HepG2 (cell line): Measurements from ENCODE around the gene NFX1. TPM values are rescaled to one million over a fixed set of nuclear protein-coding genes. Genes with fewer than 3 reads are reported as not detected.

ENCODE experiments used
- AKAP8 ChIP-seq: sonication (generic); formaldehyde crosslinking; IDR thresholded peaks from 2 replicates; pipeline ENCODE4 v1.5.1; 2020; ENCODE audit warnings: mild to moderate bottlenecking, missing genetic modification reagents
- NFIB ChIP-seq: sonication (generic); formaldehyde crosslinking; IDR thresholded peaks from 2 replicates; pipeline ENCODE4 v1.9.0; 2021; ENCODE audit warnings: missing genetic modification reagents, mild to moderate bottlenecking, borderline replicate concordance
- POGZ ChIP-seq: sonication (generic); formaldehyde crosslinking; IDR thresholded peaks from 2 replicates; pipeline ENCODE4 v1.4.0; 2020; ENCODE audit warnings: mild to moderate bottlenecking, missing genetic modification reagents
- POLR2G ChIP-seq: fragments of 200-400 bp; formaldehyde crosslinking; IDR thresholded peaks from 2 replicates; pipeline ENCODE4 v1.6.1; 2018; ENCODE audit warnings: mild to moderate bottlenecking, low read depth, low read length, moderate library complexity
- PRDM15 ChIP-seq: sonication (generic); formaldehyde crosslinking; IDR thresholded peaks from 2 replicates; pipeline ENCODE4 v1.4.0; 2020; ENCODE audit warnings: missing genetic modification reagents
- RFX5 ChIP-seq: IDR thresholded peaks from 2 replicates; pipeline ENCODE4 v1.6.1; 2011; ENCODE audit warnings: low read depth, low read length, improper control_type of control experiment
- YEATS4 ChIP-seq: sonication (generic); formaldehyde crosslinking; IDR thresholded peaks from 2 replicates; pipeline ENCODE4 v1.4.0; 2020; ENCODE audit warnings: missing genetic modification reagents, borderline replicate concordance
- ZBTB10 ChIP-seq: sonication (generic); formaldehyde crosslinking; IDR thresholded peaks from 2 replicates; pipeline ENCODE4 v1.4.0; 2020; ENCODE audit warnings: missing genetic modification reagents, borderline replicate concordance
- ZBTB40 ChIP-seq, 2 experiments: fragments of 450-650 bp in 1 of 2; sonication (generic) in 1 of 2; formaldehyde crosslinking in 1 of 2; IDR thresholded peaks; 2 replicates each; pipeline versions ENCODE4 v1.6.1 to v1.8.0; 2016 to 2022; ENCODE audit warnings: antibody characterized with exemption in 1 of 2, mild to moderate bottlenecking in 1 of 2, missing genetic modification reagents in 1 of 2
- ZNF672 ChIP-seq: sonication (generic); formaldehyde crosslinking; IDR thresholded peaks from 2 replicates; pipeline ENCODE4 v1.8.1; 2022; ENCODE audit warnings: missing genetic modification reagents
- ZSCAN20 ChIP-seq: sonication (generic); formaldehyde crosslinking; IDR thresholded peaks from 2 replicates; pipeline ENCODE4 v1.4.0; 2020; ENCODE audit warnings: missing genetic modification reagents, mild to moderate bottlenecking, borderline replicate concordance
- polyA plus RNA-seq, 8 experiments: library from polyadenylated mRNA; depleted of rRNA in 3 of 8; stranded (reverse) in 7 of 8; unstranded in 1 of 8; fragments of >200 nt; fragmentation: Illumina TruSeq in 4 of 8; extraction: Trizol in 4 of 8; gene quantifications; 2 replicates each; pipeline versions ENCODE4 v1.2.1 to v1.2.3, GENCODE V29; 2011 to 2016; ENCODE audit warnings: low read depth in 4 of 8, missing spikeins in 1 of 8, mixed read lengths in 1 of 8; ENCODE audit not compliant: insufficient read depth in 1 of 8
- total RNA-seq, 5 experiments: library from RNA; depleted of rRNA; stranded (reverse); fragments of >200 nt; fragmentation: Illumina TruSeq; extraction: Trizol; gene quantifications; 2 replicates each; pipeline ENCODE4 v1.2.3, GENCODE V29; 2016; ENCODE audit warnings: low read depth in 1 of 5

NFX1 gene
- total and polyA plus RNA-seq, 2 of the 13 experiments (the other 11 are each of a cell fraction or from before 2014, with no cell fraction given): 23.9 to 27.5 TPM

- no peak for TF ChIP-seq ZBTB40 (IDR thresholded peaks at IDR 0.05)
- TF ChIP-seq ZBTB40 (CRISPR knock-in tag; IDR thresholded peaks at IDR 0.05): peak; percentile 90
- TF ChIP-seq YEATS4 (CRISPR knock-in tag): peak; percentile 93
- no peak for TF ChIP-seq NFIB
- TF ChIP-seq ZSCAN20 (CRISPR knock-in tag): peak; percentile 95
- no peak for TF ChIP-seq ZNF672 (CRISPR knock-in tag)
- peak; percentile 91 for TF ChIP-seq POLR2G
- 0 out of 2 replicates have a peak, but pooled peaks have one; percentile 36 for TF ChIP-seq PRDM15
- TF ChIP-seq AKAP8 (CRISPR knock-in tag): 0 out of 2 replicates have a peak, but pooled peaks have one; percentile 51
- peak; percentile 82 for TF ChIP-seq RFX5
- peak; percentile 98 for TF ChIP-seq POGZ (CRISPR knock-in tag)
- TF ChIP-seq ZBTB10 (CRISPR knock-in tag): no peak
Observed at GRCh38 chr9:33290247-33291030, at the start of gene NFX1 (continued).
